Trophoblast cell (in vitro differentiated cells and primary cell): ENCODE data around the gene RPL35A.

ENCODE experiments used
- DNase-seq, 2 donors: peaks; one replicate each; pipeline ENCODE4 v3.0.0-alpha.2; 2016
- H2AFZ ChIP-seq: 2 replicates; pipeline ENCODE4 v1.6.1; 2013; ENCODE audit warnings: low read length, moderate library complexity, mild to moderate bottlenecking; ENCODE audit not compliant: insufficient read depth, poor library complexity
- H2AK5ac ChIP-seq: 2 replicates; pipeline ENCODE4 v1.6.1; 2013; ENCODE audit warnings: mild to moderate bottlenecking, low read length
- H2BK120ac ChIP-seq: 2 replicates; pipeline ENCODE4 v1.6.1; 2013; ENCODE audit warnings: low read length, mild to moderate bottlenecking, moderate library complexity; ENCODE audit not compliant: insufficient read depth, poor library complexity
- H2BK12ac ChIP-seq: 2 replicates; pipeline ENCODE4 v1.6.1; 2013; ENCODE audit warnings: mild to moderate bottlenecking, low read length, moderate library complexity
- H2BK5ac ChIP-seq: 2 replicates; pipeline ENCODE4 v1.6.1; 2013; ENCODE audit warnings: low read length, low read depth, moderate library complexity, mild to moderate bottlenecking; ENCODE audit not compliant: poor library complexity
- H3K14ac ChIP-seq: 2 replicates; pipeline ENCODE4 v1.6.1; 2013; ENCODE audit warnings: mild to moderate bottlenecking, low read length
- H3K18ac ChIP-seq: 2 replicates; pipeline ENCODE4 v1.6.1; 2013; ENCODE audit warnings: mild to moderate bottlenecking, low read length
- H3K23ac ChIP-seq: 2 replicates; pipeline ENCODE4 v1.6.1; 2013; ENCODE audit warnings: low read length
- H3K27ac ChIP-seq: 2 replicates; pipeline ENCODE4 v1.5.1; 2013; ENCODE audit warnings: low read depth, mild to moderate bottlenecking, inconsistent platforms, low read length, moderate library complexity
- H3K27me3 ChIP-seq: 2 replicates; pipeline ENCODE4 v1.6.1; 2013; ENCODE audit warnings: inconsistent platforms, mild to moderate bottlenecking, low read length, moderate library complexity; ENCODE audit not compliant: insufficient read depth
- H3K36me3 ChIP-seq, 2 experiments: 1 replicate in 1 of 2; 2 replicates in 1 of 2; pipeline ENCODE4 v1.6.1; 2013; ENCODE audit warnings: low read length in 2 of 2, mild to moderate bottlenecking in 2 of 2, moderate library complexity in 1 of 2; ENCODE audit not compliant: insufficient read depth in 2 of 2, control insufficient read depth in 1 of 2
- H3K4ac ChIP-seq: 2 replicates; pipeline ENCODE4 v1.6.1; 2013; ENCODE audit warnings: low read depth, mild to moderate bottlenecking, low read length, moderate library complexity
- H3K4me1 ChIP-seq, 2 experiments: 1 replicate in 1 of 2; 2 replicates in 1 of 2; pipeline ENCODE4 v1.6.1; 2013; ENCODE audit warnings: low read length in 2 of 2, mild to moderate bottlenecking in 2 of 2, moderate library complexity in 1 of 2; ENCODE audit not compliant: insufficient read depth in 2 of 2, control insufficient read depth in 1 of 2
- H3K4me2 ChIP-seq: 2 replicates; pipeline ENCODE4 v1.6.1; 2013; ENCODE audit warnings: inconsistent platforms, mild to moderate bottlenecking, low read length, moderate library complexity
- H3K4me3 ChIP-seq: 2 replicates; pipeline ENCODE4 v1.5.1; 2013; ENCODE audit warnings: mild to moderate bottlenecking, low read depth, low read length, inconsistent platforms
- H3K79me1 ChIP-seq: one replicate; pipeline ENCODE4 v1.6.1; 2013; ENCODE audit warnings: low read length
- H3K79me2 ChIP-seq: 2 replicates; pipeline ENCODE4 v1.6.1; 2013; ENCODE audit warnings: low read length, mild to moderate bottlenecking; ENCODE audit not compliant: control insufficient read depth, insufficient read depth, poor library complexity
- H3K9ac ChIP-seq: 2 replicates; pipeline ENCODE4 v1.6.1; 2013; ENCODE audit warnings: mild to moderate bottlenecking, low read length
- H3K9me3 ChIP-seq: 2 replicates; pipeline ENCODE4 v1.6.1; 2013; ENCODE audit warnings: low read depth, mild to moderate bottlenecking, control low read depth, inconsistent platforms, low read length; ENCODE audit not compliant: insufficient read depth
- H4K12ac ChIP-seq: 2 replicates; pipeline ENCODE4 v1.6.1; 2013; ENCODE audit warnings: low read depth, mild to moderate bottlenecking, low read length, moderate library complexity
- H4K8ac ChIP-seq: 2 replicates; pipeline ENCODE4 v1.6.1; 2013; ENCODE audit warnings: low read depth, mild to moderate bottlenecking, low read length, moderate library complexity
- H4K91ac ChIP-seq: one replicate; pipeline ENCODE4 v1.6.1; 2013; ENCODE audit warnings: low read depth, mild to moderate bottlenecking, low read length, moderate library complexity
- WGBS: extraction: QIAGEN DNeasy Blood & Tissue Kit; methylation state at CpG from one replicate; pipeline ENCODE4 v1.1.7; 2013; ENCODE audit warnings: missing lambda C conversion rate; ENCODE audit not compliant: insufficient read length, insufficient coverage; ENCODE audit errors: extremely low coverage; 5-methylcytosine and 5-hydroxymethylcytosine counted together

Gene RPL35A

GRCh38 chr3:197989651-197990050, 39.7 kb downstream of the RPL35A start:
- Histone ChIP-seq H2BK120ac (no peak overlapping the region), H4K8ac (no peak overlapping the region), H3K4me2 (no peak overlapping the region), H3K4me3 (no peak overlapping the region), H4K91ac (no peak overlapping the region), H3K23ac (no peak overlapping the region), H3K79me1 (no peaks in the 10 kb centered on the region), H3K9me3 (no peaks in the 10 kb centered on the region), H3K18ac (no peak overlapping the region), H3K4ac (no peak overlapping the region), H3K27me3 (no peaks in the 10 kb centered on the region), H3K9ac (no peak overlapping the region), H2BK5ac (no peak overlapping the region), H3K36me3 (no peaks in the 10 kb centered on the region), H3K79me2 (no peaks in the 10 kb centered on the region), H2AK5ac (no peak overlapping the region), H2BK12ac (no peak overlapping the region), H2AFZ (no peak overlapping the region), H4K12ac (no peak overlapping the region), H3K4me1 (no peaks in the 10 kb centered on the region), H3K27ac (no peak overlapping the region), H3K14ac (no peak overlapping the region)
- DNase-seq = peak in 1 of 2 donors; percentile 40
- WGBS = no CpG with 5 or more reads among the region's 4 CpGs

- Histone ChIP-seq H2AK5ac (no peak overlapping the region), H2BK120ac (no peak overlapping the region), H3K9ac (no peak overlapping the region), H2AFZ (no peak overlapping the region), H4K91ac (no peak overlapping the region), H3K14ac (no peak overlapping the region), H3K23ac (no peak overlapping the region), H3K27ac (no peak overlapping the region), H3K27me3 (no peaks in the 10 kb centered on the region), H4K12ac (no peak overlapping the region), H3K4me3 (no peak overlapping the region), H3K79me1 (no peaks in the 10 kb centered on the region), H3K18ac (no peak overlapping the region), H3K4me2 (no peak overlapping the region), H3K79me2 (no peaks in the 10 kb centered on the region), H4K8ac (no peak overlapping the region), H3K4ac (no peak overlapping the region), H2BK5ac (no peak overlapping the region), H2BK12ac (no peak overlapping the region), H3K36me3 (no peaks in the 10 kb centered on the region), H3K4me1 (no peaks in the 10 kb centered on the region), H3K9me3 (no peaks in the 10 kb centered on the region)
- DNase-seq = no peak
- no CpG with 5 or more reads among the region's 1 CpG for WGBS
These were observed 44.7 kb downstream of the RPL35A start for GRCh38 chr3:197994736-197995135.

GRCh38 chr3:197996855-197997254, 46.9 kb downstream of the RPL35A start:
- Histone ChIP-seq H3K4me1 (no peaks in the 10 kb centered on the region), H3K18ac (no peak overlapping the region), H4K8ac (no peak overlapping the region), H3K27ac (no peak overlapping the region), H3K79me2 (no peaks in the 10 kb centered on the region), H3K9me3 (no peaks in the 10 kb centered on the region), H3K9ac (no peak overlapping the region), H3K4ac (no peak overlapping the region), H2BK5ac (no peak overlapping the region), H4K12ac (no peak overlapping the region), H3K23ac (no peak overlapping the region), H3K27me3 (no peaks in the 10 kb centered on the region), H3K14ac (no peak overlapping the region), H3K79me1 (no peaks in the 10 kb centered on the region), H2AK5ac (no peak overlapping the region), H2AFZ (no peak overlapping the region), H3K4me3 (no peak overlapping the region), H3K4me2 (no peak overlapping the region), H3K36me3 (no peaks in the 10 kb centered on the region), H4K91ac (no peak overlapping the region), H2BK12ac (no peak overlapping the region), H2BK120ac (no peak overlapping the region)
- no CpG with 5 or more reads among the region's 5 CpGs for WGBS
- DNase-seq = no peak

GRCh38 chr3:197997936-197998335, 47.9 kb downstream of the RPL35A start:
- Histone ChIP-seq H3K9ac (no peak overlapping the region), H4K8ac (no peak overlapping the region), H3K79me1 (no peaks in the 10 kb centered on the region), H2BK120ac (no peak overlapping the region), H3K36me3 (no peaks in the 10 kb centered on the region), H3K4me2 (no peak overlapping the region), H3K79me2 (no peaks in the 10 kb centered on the region), H3K27ac (no peak overlapping the region), H3K27me3 (no peaks in the 10 kb centered on the region), H3K18ac (no peak overlapping the region), H4K12ac (no peak overlapping the region), H2BK12ac (no peak overlapping the region), H3K4me3 (no peak overlapping the region), H3K23ac (no peak overlapping the region), H4K91ac (no peak overlapping the region), H3K9me3 (no peaks in the 10 kb centered on the region), H3K14ac (no peak overlapping the region), H2BK5ac (no peak overlapping the region), H2AK5ac (no peak overlapping the region), H2AFZ (no peak overlapping the region), H3K4ac (no peak overlapping the region), H3K4me1 (no peaks in the 10 kb centered on the region)
- WGBS = no CpG with 5 or more reads among the region's 3 CpGs
- DNase-seq = no peak
